ENCODE results near the gene ZNF76.

DNA sequence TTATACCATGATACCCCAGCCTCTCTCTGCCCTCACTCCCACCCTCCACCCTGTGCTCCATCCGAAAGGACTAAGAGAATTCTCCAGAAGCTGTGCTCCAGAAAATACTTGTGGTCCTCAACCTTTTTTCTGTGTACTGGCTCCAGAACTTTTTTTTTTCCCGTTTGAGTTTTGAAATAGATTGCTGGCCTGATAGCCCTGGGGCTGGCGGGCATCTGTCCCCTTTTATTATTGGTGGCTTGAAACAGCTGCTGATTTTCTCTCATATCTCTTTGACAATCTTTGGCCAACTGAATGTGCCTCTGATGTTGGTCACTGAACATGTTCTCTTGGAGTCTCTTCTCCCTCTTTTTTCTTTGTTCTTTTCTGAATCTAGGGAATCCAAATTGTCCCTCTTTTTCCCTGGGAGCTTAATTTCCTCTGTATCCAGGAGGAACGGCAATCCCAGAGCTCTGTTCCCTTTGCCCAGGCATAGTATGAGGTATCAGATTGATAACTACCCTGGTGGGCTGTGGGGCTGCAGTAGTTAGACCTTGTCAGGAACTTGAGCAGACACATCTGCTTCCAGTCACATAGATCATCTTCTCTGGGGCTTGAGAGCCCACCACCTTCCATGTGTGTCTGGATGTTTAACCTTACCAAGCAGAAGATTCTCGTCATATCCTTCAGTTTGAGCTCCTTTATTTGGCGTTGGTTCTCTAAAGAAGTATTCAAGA, 84.5 kb downstream of the ZNF76 start:
- TF ChIP-seq, protein P1, sequence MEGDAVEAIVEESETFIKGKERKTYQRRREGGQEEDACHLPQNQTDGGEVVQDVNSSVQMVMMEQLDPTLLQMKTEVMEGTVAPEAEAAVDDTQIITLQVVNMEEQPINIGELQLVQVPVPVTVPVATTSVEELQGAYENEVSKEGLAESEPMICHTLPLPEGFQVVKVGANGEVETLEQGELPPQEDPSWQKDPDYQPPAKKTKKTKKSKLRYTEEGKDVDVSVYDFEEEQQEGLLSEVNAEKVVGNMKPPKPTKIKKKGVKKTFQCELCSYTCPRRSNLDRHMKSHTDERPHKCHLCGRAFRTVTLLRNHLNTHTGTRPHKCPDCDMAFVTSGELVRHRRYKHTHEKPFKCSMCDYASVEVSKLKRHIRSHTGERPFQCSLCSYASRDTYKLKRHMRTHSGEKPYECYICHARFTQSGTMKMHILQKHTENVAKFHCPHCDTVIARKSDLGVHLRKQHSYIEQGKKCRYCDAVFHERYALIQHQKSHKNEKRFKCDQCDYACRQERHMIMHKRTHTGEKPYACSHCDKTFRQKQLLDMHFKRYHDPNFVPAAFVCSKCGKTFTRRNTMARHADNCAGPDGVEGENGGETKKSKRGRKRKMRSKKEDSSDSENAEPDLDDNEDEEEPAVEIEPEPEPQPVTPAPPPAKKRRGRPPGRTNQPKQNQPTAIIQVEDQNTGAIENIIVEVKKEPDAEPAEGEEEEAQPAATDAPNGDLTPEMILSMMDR (IDR thresholded peaks at IDR 0.05; ENCODE audit: insufficient read depth, low read depth, low read length) = no peak
- TF ChIP-seq EZH2 (IDR thresholded peaks at IDR 0.05; ENCODE audit: insufficient read depth, low read length) = no peak
